Measurements from ENCODE around the gene TMEM61.
"Not testable (repeated sequence)": the region's sequence is repeated elsewhere in the genome, so short reads cannot be mapped to it uniquely, and the experiment has no call there.

The TMEM61 gene

GRCh38 chr1:54963829-54964228, 16.6 kb upstream of the TMEM61 start:
- not testable (repeated sequence) for DNase-seq

- DNase-seq = peak; percentile 54
These were observed 14.6 kb upstream of the TMEM61 start for GRCh38 chr1:54965624-54966340.

GRCh38 chr1:54967372-54967771, 13.1 kb upstream of the TMEM61 start:
- DNase-seq = no peak

- no peak for DNase-seq
These were observed 11.9 kb upstream of the TMEM61 start for GRCh38 chr1:54968551-54968950.

GRCh38 chr1:54969879-54970278, 10.5 kb upstream of the TMEM61 start:
- no peak for DNase-seq

- no peak for DNase-seq
These were observed 9.5 kb upstream of the TMEM61 start for GRCh38 chr1:54970901-54971300.

GRCh38 chr1:54971317-54971791, 9.1 kb upstream of the TMEM61 start:
- DNase-seq = peak; percentile 7

GRCh38 chr1:54972436-54972835, 8.0 kb upstream of the TMEM61 start:
- DNase-seq = no peak

GRCh38 chr1:54973205-54973921, 7.1 kb upstream of the TMEM61 start:
- no peak for DNase-seq

GRCh38 chr1:54975356-54976108, 4.9 kb upstream of the TMEM61 start:
- DNase-seq = no peak

- no peak for DNase-seq
These were observed 3.7 kb upstream of the TMEM61 start for GRCh38 chr1:54976747-54977146.

GRCh38 chr1:54977533-54978297, 2.7 kb upstream of the TMEM61 start:
- no peak for DNase-seq

GRCh38 chr1:54978528-54979326, 1.7 kb upstream of the TMEM61 start:
- DNase-seq = no peak

GRCh38 chr1:54979327-54979891, 1.0 kb upstream of the TMEM61 start:
- no peak for DNase-seq

- DNase-seq = no peak
These were observed 341 bp upstream of the TMEM61 start for GRCh38 chr1:54980046-54980527.

GRCh38 chr1:54981466-54981865, 1.0 kb downstream of the TMEM61 start:
- no peak for DNase-seq

GRCh38 chr1:54982739-54983138, 2.3 kb downstream of the TMEM61 start:
- DNase-seq = no peak

- no peak for DNase-seq
These were observed 3.9 kb downstream of the TMEM61 start for GRCh38 chr1:54984131-54984842.

- DNase-seq = no peak
These were observed 5.1 kb downstream of the TMEM61 start for GRCh38 chr1:54985556-54985955.

GRCh38 chr1:54986025-54986424, 5.6 kb downstream of the TMEM61 start:
- no peak for DNase-seq

- no peak for DNase-seq
These were observed 6.1 kb downstream of the TMEM61 start for GRCh38 chr1:54986533-54986932.
